NCI-H1694 (cell line): ENCODE data around the gene RHOBTB1.
"Not testable (repeated sequence)": the region's sequence is repeated elsewhere in the genome, so short reads cannot be mapped to it uniquely, and the experiment has no call there.

Experiments
- DNase-seq: peaks from one replicate; lab custom pipeline; 2025; lab: John Stamatoyannopoulos, UW

The RHOBTB1 gene

GRCh38 chr10:60906825-60907224 is 37.2 kb downstream of the RHOBTB1 start:
- not testable (repeated sequence) for DNase-seq

GRCh38 chr10:60906411-60906810 is 37.6 kb downstream of the RHOBTB1 start:
- no peak for DNase-seq

GRCh38 chr10:60905580-60905979 is 38.4 kb downstream of the RHOBTB1 start:
- DNase-seq: no peak

- DNase-seq: no peak
Observed at GRCh38 chr10:60903096-60903495, 40.9 kb downstream of the RHOBTB1 start.

- peak; percentile 3 for DNase-seq
Observed at GRCh38 chr10:60901561-60902235, 42.3 kb downstream of the RHOBTB1 start.

- DNase-seq: no peak
Observed at GRCh38 chr10:60899266-60899665, 44.7 kb downstream of the RHOBTB1 start.

GRCh38 chr10:60898321-60898720 is 45.7 kb downstream of the RHOBTB1 start:
- no peak for DNase-seq

- DNase-seq: no peak
Observed at GRCh38 chr10:60896810-60897209, 47.2 kb downstream of the RHOBTB1 start.

GRCh38 chr10:60896033-60896432 is 48.0 kb downstream of the RHOBTB1 start:
- no peak for DNase-seq

- no peak for DNase-seq
Observed at GRCh38 chr10:60894786-60895185, 49.2 kb downstream of the RHOBTB1 start.

GRCh38 chr10:60893231-60893630 is 50.8 kb downstream of the RHOBTB1 start:
- DNase-seq: no peak

- DNase-seq: no peak
Observed at GRCh38 chr10:60892571-60892970, 51.4 kb downstream of the RHOBTB1 start.

- no peak for DNase-seq
Observed at GRCh38 chr10:60890811-60891210, 53.2 kb downstream of the RHOBTB1 start.

GRCh38 chr10:60883187-60883586 is 60.8 kb downstream of the RHOBTB1 start:
- no peak for DNase-seq

GRCh38 chr10:60878224-60878623 is 65.8 kb downstream of the RHOBTB1 start:
- DNase-seq: no peak

GRCh38 chr10:60877777-60878120 is 66.2 kb downstream of the RHOBTB1 start:
- no peak for DNase-seq

GRCh38 chr10:60877061-60877776 is 66.8 kb downstream of the RHOBTB1 start:
- DNase-seq: no peak

GRCh38 chr10:60873758-60874157 is 70.2 kb downstream of the RHOBTB1 start:
- no peak for DNase-seq

GRCh38 chr10:60872451-60872850 is 71.5 kb downstream of the RHOBTB1 start:
- DNase-seq: no peak

GRCh38 chr10:60871215-60871614 is 72.8 kb downstream of the RHOBTB1 start:
- DNase-seq: no peak

- DNase-seq: no peak
Observed at GRCh38 chr10:60870803-60871202, 73.2 kb downstream of the RHOBTB1 start.

- no peak for DNase-seq
Observed at GRCh38 chr10:60870416-60870728, 73.6 kb downstream of the RHOBTB1 start.

GRCh38 chr10:60869652-60870415 is 74.2 kb downstream of the RHOBTB1 start:
- no peak for DNase-seq
